SW480 (cell line): ENCODE data around the gene OR51D1.

Experiments used
- DNase-seq: peaks from one replicate; pipeline ENCODE4 v3.0.0-alpha.2; 2016; ENCODE audit warnings: low spot score

Gene OR51D1

DNA sequence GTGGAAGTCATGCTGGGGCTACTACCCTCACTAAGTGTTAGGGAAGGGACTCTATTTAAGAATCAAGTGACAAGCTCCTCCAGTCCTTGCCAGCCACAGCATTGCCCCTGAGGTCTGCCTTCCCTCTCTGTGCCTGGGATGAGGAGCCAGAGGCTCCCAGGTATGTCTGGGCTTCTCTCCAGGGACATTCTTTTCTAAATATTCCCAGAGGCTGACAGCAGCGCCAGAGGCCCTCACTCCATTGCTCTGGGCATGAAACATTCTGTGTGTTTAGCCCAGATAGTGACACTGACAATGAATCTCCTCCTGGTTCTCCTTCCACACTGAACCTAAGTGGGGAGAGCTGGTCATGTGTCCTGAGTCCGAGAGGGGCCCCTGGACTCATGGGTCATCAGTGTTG is 8.7 kb downstream of the OR51D1 start:
- DNase-seq: no peak

DNA sequence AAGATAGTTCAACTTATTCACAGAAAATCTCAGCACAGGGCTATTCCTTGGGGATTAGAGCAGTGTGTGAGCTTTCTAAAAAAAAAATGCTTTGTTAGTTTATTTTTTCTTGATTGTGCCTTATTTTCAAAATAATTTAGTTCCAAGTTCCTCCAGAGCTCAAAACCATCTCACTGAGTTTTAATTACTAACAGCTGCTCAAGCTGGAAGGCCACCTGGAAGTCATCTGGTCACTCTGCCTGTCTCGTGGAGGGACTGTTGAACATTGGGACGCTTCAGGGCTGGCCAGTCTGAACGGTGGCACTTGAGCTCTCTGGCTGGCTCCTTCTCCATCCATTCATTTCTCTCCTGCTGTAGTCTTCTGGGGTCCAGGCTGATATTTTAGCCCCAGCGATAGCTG is 10.5 kb downstream of the OR51D1 start:
- DNase-seq: no peak

DNA sequence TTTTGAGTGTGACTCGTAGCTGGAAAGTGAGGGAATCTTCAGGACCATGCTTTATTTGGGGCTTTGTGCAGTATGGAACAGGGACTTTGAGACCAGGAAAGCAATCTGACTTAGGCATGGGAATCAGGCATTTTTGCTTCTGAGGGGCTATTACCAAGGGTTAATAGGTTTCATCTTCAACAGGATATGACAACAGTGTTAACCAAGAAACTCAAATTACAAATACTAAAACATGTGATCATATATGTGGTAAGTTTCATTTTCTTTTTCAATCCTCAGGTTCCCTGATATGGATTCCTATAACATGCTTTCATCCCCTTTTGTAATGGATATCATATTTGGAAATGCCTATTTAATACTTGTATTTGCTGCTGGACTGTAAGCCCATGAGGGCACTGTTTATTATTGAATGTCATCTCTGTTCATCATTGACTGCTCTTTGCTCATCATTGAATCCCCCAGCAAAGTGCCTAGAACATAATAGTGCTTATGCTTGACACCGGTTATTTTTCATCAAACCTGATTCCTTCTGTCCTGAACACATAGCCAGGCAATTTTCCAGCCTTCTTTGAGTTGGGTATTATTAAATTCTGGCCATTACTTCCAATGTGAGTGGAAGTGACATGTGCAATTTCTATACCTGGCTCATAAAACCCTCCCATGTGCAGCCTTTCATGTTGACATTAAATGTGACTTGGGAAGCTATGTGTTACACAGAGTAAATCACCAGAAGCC is 17.5 kb downstream of the OR51D1 start:
- no peak for DNase-seq

DNA sequence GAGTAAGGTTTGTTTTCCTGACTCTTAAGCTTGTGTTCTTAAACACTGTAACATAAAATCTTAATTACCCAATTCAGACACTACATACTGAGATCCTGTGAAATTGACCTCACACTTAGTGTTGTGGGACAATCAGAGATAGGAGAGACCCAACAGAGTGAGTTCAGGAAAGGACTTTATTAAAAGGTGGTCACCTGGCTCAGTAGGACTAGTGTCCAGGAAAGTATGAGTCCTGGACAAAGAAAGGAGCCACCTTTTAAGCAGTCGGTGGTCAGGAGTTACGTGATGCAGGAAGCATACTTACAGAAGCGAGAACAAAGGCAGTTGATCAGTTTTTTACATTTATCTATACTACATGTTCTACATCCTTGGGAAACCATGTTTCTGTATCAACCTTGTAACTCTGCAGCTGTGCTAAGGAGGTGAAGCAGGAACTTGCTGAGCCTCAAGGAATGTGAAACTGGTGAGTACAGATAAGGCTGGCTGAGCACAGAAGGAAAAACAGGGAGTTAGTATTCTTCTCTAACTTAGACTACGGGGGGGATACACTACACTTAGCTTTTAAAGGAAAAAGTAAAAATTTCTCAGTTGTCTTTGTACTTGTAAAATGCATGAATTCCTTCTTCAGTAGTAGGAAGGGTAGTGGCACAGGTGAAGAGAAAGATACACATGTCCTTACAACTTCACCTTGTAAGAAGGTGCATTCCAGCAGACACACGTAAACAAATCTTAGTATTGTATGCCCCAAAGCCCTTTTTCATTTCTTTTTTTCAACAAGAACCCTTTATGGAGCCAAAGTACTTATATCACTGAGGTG is 21.6 kb downstream of the OR51D1 start:
- no peak for DNase-seq

DNA sequence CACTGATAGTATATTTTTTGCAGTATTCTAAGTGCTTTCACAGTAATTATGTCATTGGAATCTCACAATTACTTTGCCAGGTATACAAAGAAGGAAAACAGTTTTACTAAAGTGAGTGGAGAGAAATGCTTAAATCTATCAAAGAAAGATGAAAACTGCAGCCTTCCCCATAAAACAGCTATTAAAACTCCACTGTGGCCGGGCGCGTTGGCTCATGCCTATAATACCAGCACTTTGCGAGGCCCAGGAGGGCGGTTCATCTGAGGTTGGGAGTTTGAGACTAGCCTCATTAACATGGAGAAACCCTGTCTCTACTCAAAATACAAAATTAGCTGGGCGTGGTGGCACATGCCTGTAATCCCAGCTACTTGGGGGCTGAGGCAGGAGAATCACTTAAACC is 25.6 kb downstream of the OR51D1 start:
- DNase-seq: no peak

DNA sequence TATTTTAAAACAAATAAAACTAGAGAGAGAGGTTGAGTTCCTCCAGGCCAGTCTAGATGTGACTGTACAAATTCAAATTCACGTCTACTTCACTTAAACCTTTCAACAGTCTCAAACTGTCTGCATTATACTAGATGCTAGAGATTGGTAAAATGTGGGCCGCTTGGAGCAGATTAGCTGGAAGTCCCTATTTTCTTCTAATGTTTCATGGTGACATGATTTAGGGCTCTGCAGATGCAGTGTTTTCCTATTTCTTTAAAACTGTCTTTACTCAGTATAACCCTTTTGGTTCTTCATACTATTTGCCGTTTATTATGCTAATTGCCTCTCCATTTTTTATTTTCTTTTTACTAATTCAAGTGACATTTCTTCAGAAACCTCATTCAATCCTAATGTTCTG is 26.9 kb downstream of the OR51D1 start:
- no peak for DNase-seq

DNA sequence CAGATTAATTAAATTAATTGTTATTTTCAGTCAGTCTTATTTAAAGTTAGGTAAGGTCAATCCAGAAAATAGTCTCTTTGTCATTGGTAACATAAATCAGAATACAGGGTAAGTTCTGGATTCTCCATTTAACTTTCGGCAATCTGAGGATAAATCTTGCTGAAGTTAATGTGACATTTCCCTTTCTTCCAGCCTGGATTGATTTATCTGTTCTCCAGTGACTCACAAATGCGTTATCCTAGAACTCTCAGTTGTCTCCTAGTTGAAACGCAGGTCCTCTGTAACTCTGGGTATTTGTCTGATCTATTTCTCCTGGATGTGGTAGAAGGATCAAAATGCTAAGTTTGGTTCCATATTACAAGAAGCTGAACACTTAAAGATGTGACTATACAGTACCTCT is 27.5 kb downstream of the OR51D1 start:
- no peak for DNase-seq

DNA sequence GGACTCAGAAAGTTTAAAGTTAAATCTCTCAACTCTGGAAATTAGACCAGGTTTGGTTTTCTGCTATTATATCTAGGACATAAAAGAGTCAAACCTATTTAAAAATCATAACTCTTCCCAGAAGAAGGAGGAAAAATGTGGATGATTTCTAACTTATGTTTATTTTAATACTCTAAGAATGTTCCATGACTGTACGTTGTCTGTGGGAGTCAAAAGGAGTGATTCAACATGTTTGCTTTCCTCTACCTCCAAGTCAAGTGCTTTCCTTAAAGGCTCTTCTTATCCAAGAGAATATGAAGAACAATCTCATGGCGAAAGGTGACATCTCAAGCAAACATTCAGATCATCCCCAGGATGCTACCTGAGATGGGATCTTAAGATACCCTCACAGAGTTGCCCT is 28.1 kb downstream of the OR51D1 start:
- no peak for DNase-seq

DNA sequence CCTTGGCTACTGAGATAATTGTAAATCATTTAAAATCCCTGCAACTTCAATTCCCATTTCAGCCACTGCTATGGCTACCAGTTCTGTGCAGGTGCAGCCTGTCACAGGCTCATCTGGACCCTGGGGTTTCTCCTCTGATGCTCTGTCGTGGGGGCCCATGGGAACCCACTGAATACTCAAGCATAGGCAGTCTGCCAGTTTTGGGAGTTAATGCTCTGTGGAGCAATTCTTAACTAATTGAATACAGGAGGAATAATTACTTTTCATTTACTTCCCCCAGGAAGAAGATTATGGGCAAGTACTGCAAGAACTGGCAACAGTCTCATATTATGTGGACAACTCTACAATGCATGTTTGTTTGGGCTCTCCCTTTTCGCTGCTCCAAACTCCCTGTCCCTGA is 34.5 kb downstream of the OR51D1 start:
- no peak for DNase-seq

DNA sequence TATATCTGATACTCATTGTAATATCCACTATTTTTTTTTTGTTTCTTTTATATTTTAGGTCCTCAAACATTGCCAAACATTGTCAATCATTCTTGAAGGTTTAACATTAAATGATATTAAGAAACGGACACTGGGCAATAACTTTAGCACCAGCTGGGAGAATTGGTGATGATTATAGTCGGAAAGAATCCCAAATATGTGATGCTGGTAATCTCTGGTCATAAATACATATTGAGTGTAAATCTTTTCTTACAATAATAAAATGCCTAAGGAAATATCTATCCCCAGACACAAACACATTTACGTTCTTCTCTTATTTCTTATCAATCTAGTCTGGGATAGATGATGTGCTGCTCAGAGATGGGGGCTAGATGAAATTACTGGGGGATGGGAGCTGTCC is 35.2 kb downstream of the OR51D1 start:
- peak; percentile 36 for DNase-seq

DNA sequence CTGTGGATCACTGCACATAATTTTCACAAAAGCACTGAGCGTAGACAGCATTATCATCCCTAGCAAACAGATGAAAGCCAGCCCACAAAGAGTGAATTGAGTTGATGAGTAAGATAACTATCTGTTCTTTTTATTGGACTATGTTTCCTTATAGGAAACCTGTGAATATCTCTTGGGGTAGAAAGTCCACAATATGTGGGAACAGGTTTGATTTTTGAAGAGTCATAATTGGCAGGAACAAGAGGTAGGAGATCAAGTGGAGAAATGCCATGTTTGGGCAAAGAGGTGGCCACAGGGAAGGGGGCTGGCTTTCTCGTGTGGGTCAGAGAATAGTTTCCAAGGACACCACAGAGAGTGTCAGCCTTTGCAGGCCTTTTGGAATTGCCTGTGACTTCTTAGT is 36.5 kb downstream of the OR51D1 start:
- DNase-seq: no peak

DNA sequence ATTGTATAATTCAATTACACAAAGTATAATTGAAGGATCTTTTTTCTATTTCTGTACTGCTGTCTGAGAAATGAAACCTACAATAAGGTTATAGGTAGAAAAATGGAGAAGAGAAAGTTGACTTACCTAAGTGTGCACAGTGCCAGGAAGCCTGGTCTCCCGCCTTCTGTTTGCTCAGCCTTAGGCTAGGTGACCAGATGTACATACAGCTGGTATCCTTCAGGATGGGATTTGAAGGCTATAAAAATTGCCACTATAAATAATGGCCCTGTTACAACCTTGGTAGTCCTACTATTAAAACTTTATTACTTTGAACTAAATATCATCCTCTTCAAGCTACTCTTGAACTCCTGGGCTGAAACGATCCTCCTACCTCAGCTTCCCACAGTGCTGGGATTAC is 40.7 kb downstream of the OR51D1 start:
- no peak for DNase-seq

DNA sequence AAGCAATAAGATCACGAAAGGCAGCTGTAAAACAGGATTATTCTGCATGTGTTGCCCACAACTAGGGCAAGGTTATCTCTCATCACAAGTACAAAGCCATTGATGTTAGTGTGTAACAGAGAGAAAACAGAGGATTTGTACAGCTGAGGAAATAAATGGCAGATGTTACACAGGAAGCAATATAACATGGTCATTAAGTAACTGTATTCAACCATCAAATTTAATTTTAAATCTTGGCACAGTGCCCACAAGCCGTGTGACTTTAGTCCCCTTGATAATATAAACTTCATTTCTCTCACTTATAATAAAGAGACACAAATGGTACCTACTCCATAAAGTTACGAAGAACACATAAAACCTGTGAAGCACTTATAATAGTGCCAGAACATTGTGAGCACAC is 43.1 kb downstream of the OR51D1 start:
- no peak for DNase-seq

DNA sequence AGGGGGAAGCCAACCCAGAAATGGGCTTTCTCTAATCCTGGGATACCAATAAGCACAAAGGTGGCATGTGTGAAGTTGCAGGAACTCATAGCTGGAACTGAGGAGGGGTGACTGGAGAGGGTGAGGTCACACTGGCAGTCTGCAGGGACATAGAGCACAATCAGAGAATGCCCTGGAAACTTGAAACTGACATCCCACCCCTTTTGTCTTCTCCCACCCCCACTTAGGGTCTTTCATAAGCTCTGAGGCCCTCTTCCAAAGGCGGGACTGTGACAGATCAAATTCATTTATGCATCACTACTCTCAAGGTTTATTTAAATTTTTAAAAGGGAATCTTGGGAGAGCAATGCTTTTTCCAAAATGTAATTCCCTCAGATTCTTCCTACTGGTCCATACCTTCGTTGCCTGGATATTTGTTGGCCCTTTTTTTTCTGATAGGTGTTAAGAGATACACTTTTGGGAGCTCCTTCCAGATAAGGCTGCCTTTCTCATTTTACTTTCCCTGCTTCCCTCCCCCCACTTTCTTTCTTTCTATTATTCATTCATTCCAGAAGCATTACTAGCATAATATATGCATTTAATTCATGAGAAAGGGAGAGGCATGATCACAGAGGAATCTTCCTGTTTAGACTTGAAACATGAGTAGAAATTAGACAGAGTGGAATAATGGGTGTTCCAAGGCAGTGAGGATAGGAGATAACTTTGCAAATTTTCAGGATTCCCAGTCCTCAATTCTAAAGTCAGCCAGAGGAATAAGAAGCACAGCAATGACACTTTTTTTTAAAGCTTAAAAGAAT is 45.5 kb downstream of the OR51D1 start:
- DNase-seq: no peak

DNA sequence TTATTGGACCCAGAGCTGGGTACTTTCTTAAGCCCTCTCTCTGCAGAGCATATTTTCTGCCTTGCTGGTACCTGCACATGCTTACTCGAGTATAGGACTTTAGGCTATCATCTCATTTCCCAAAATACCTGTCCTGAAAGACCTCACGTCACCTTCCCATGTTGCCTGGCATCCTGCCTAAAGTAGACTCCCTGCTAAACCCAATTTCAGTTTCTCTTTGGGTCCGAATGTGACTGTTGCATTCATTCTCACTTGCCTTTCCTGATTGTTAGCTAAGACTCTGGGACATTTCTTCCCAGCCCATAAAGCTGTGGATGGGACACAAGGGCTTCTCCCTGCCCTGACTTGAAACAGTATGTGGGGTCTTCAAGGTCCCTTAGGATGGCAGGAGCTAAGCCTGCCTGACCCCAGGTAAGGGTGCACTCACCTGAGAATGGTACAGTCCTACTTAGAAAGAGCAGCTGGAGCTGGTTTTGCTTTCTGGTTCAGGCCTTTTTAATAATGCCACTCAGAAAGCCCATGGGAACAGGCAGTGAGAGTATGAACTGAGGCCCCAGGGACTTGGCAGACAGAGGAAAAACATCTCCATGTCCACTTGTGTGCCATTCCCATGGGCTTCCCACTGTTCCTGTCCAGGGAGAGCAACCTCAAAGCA is 47.5 kb downstream of the OR51D1 start:
- DNase-seq: no peak
